Cardiac septum (tissue), 1 donor: Measurements from ENCODE around the gene NCKIPSD. TPM values are rescaled to one million over a fixed set of nuclear protein-coding genes. Genes with fewer than 3 reads are reported as not detected.

ENCODE experiments used
- DNase-seq: peaks from one replicate; pipeline ENCODE4 v3.0.0-alpha.2; 2020; ENCODE audit warnings: low spot score
- intact Hi-C: fragments of 100-400 bp; cut with DNase I; formaldehyde crosslinking; loops from one replicate; pipeline ENCODE4 v1.14.0; 2022
- total RNA-seq: library from RNA; stranded (reverse); fragmentation: NEBNext Ultra II Directional; extraction: Animal tissue kit (Norgen Biotek cat#: 25700); gene quantifications from one replicate; pipeline ENCODE4 v1.2.1, GENCODE V29; 2021
- donor health status: DM: no; HTN: no; CAD: no.

Gene NCKIPSD
- total RNA-seq, 1 donor from 2014 or later, result 22.5 TPM

GRCh38 chr3:48698891-48699290, 13.2 kb upstream of the NCKIPSD start:
- intact Hi-C loops, result no loop called here
- no peak for DNase-seq

- intact Hi-C loops, result no loop called here
- DNase-seq, result no peak
Measured at GRCh38 chr3:48697952-48698351, 12.2 kb upstream of the NCKIPSD start.

DNA sequence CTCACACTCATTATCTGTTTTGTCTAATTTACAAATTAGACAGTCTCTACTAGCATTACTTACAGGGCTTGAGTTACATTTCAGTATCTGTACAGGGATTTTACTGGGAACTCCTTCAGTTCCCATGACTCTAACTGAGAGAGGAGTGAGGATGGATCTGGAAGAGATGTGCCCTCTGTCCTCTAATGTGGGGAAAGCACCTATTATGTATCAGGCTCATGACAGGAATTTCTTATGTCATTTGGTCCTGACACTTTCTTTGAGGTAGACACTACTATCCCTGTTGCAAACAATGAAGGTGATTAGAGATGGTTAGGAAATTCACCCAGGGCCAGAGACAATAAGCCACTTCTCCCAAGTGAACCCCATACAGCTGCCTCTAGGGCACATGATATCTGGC, 10.9 kb upstream of the NCKIPSD start:
- intact Hi-C loops, result no loop called here
- no peak for DNase-seq

DNA sequence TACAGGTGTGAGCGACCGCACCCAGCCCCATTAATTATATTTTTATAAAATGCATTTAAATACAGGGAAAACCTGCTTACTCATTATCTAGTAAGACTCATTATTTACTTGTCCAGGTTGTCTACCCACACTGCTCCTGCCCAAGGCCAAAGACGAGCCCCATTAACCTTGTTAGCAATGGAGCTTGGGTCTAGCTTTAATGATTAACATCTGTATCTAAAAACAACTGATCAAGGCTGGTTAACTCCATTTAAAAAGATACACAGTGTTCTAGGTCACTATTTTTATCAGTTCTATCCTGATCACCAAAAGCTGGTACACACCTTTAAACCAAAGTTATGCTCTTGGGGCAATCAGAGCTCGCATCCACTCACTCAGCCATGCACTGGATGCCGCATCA, 10.4 kb upstream of the NCKIPSD start:
- intact Hi-C loops, result no loop called here
- DNase-seq, result no peak

DNA sequence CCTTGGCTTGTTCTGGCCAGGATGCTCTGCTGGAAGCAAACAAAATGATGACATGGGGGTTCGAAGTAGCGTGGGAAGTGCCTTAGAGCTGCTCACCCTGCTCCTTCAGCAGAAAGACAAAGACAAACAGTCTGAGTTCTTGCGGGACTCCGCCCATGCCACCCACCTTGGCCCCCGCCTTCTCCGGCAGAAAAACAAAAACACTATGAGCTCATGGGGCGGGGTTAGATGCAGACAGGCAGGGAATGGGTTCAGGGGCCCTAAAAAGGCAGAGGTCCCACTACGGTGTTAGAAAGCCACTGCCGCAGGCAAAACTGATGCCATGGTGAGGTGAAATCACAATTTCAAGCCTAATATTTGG, 9.7 kb upstream of the NCKIPSD start:
- no peak for DNase-seq
- intact Hi-C loops, result no loop called here

- intact Hi-C loops, result no loop called here
Measured at GRCh38 chr3:48694610-48695392, 9.1 kb upstream of the NCKIPSD start.

DNA sequence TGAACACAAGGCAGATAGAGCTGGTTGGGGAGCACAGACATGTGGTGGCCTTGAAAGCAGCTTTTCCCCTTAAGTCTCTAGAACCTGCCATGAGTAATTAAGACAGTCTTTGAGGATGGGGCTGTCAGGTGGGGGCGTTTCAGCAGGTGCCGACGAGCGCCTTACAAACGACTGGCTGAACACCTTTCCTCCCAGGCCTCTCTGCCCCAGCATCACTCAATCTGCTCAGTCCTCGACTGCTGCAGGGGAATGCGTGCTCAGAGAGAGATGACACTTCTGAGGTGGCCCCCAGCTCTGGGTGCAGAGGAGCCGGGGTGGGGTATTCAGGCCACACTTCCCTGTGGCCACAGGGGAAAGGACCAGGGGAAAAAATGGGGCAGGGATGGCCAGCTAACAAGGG, 8.1 kb upstream of the NCKIPSD start:
- no peak for DNase-seq
- intact Hi-C loops, result no loop called here

More at GRCh38 chr3:48694610-48695392, 9.1 kb upstream of the NCKIPSD start:
- peak; percentile 83 for DNase-seq

DNA sequence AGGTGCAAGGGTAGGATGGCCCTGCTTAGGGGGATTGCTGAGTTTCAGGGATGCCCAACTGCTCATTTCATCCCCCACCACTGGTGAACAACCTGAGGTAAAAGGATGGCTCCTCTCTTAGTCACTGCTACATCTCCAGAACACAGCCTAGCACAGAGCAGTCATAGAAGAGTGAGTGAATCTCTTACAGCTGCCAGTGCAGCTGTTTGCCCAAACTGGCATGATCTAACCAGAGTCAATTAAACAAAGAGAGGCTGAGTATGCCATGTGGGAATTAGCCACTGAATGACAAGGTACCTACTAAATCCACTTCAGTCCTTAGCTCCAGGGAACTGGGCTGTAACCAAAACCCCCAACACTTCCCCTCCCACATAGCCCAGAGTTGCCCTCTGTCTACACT, 6.8 kb upstream of the NCKIPSD start:
- intact Hi-C loops, result no loop called here
- DNase-seq, result no peak

DNA sequence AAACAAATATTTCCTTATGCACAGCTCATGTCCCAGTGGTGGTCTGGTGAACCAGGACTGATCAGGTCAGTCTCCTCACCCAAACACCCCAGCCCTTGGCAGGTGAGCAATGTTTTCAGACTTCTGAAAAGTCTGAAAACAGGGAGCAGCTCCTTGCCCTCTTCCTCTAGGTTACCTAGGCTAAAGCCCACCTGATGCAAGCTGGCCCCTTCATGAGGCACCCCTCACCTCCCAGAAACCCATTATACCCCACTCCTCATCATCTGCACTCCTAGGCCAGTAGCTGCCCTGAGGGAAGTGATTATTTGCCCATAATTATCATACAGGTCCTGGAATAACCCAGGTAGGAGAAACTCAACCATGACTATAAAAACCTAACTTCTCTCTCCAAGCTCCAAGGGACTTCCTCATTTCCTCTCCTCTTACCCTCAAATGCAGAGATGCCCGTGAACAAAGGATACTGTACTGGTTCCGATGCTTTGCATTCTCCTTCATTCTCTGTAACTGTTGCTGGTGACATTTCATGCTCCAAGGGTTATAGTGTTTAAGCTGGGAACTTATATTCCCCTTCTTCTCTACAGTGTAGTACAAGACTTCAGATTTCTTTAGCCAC, 5.2 kb upstream of the NCKIPSD start:
- no peak for DNase-seq
- intact Hi-C loops, result no loop called here

DNA sequence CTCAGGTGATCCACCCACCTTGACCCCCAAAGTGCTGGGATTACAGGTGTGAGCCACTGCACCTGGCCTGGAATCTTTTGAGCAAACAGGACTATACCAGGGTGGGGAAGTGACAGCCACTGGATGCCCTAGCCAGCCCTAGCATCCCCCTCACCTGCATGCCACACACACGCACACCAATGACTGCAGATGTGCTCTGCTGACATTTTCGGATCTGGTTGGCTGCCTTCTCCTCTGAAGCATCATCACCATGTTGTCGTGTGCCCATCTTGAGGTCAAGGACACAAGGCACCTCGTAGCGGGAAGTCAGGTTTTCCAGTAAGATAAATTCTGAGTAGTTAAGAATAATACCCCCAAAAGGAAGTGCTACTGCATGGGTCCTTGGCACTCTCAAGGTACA, 3.7 kb upstream of the NCKIPSD start:
- intact Hi-C loops, result loop anchor here (5.0 kb wide), 1 partner anchor 158 kb away; the partner anchor contains the start of gene PRKAR2A
- DNase-seq, result no peak

DNA sequence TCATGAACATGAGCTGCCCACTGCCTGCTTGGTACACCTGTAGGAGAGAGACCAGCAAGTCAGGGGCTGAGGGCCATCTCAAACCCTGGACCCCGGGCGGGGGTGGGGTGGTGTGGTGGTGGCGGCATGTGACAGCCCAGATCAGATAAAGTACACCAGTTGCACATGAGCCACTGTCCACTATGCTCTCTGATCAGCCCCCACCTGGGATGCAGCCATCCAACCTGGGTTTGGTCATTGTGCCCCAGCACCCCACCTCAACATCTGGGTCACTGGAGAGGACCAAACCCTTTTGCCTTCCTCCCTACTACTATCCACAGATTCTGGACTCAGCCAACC, 3.0 kb upstream of the NCKIPSD start:
- no peak for DNase-seq
- intact Hi-C loops, result loop anchor here (5.0 kb wide), 1 partner anchor 159 kb away; the partner anchor contains the start of gene PRKAR2A

DNA sequence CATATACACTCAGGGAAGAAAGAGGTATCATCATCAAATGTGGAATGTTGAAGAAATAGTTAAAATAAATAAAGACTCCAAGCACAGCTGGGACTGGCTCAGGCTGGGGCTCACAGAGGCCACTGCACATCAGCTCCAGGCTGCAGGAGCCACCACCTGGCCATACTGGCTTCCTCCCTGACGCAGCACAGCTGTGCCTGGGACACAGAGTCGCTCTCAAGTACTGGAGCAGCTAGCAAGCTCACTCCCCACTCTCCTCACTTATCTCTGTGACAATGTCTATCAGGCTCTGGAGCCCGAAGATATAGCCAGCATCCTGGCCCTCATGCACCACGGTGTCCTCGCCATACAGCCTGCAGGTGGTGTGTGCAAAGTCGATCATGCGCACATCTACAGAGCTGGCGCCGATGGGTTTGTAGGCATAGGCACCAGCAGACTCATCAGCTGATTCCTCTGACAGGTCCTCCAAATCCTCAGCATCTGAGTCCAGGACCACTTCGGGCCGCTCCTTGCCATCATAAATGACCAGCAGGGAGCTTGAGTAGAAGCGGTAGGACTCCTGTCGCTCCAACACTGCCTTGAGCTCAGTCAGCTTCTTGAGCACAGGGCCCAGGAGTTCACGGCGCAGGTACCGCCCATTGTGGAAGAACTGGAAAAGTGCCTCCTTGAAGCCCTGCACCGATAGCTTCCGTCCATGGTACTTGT, 2.5 kb upstream of the NCKIPSD start:
- DNase-seq, result no peak
- intact Hi-C loops, result loop anchor here (5.0 kb wide), 1 partner anchor 159 kb away; the partner anchor contains the start of gene PRKAR2A

GRCh38 chr3:48687220-48687678, 1.5 kb upstream of the NCKIPSD start:
- intact Hi-C loops, result loop anchor here (5.0 kb wide), 1 partner anchor 160 kb away; the partner anchor contains the start of gene PRKAR2A

GRCh38 chr3:48686538-48687219, 964 bp upstream of the NCKIPSD start:
- no peak for DNase-seq
- intact Hi-C loops, result loop anchor here (5.0 kb wide), 1 partner anchor 161 kb away; the partner anchor contains the start of gene PRKAR2A

More at GRCh38 chr3:48687220-48687678, 1.5 kb upstream of the NCKIPSD start:
- DNase-seq, result no peak

DNA sequence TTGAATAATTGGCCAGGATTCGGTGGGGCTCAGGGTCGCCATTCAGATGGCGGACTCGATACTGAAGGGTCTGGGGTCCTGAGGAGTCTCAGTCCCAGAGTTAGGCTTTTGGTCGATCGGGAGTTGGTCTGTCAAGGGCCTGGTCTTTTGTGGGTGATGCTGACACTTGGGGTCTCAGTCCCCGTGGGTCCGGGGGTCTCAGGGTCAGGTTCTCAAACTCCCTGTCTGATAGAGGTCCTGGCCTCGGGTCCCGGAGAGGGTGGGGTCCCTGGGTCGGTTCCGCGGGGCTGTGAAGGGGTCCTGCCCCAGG, 467 bp downstream of the NCKIPSD start:
- no peak for DNase-seq

DNA sequence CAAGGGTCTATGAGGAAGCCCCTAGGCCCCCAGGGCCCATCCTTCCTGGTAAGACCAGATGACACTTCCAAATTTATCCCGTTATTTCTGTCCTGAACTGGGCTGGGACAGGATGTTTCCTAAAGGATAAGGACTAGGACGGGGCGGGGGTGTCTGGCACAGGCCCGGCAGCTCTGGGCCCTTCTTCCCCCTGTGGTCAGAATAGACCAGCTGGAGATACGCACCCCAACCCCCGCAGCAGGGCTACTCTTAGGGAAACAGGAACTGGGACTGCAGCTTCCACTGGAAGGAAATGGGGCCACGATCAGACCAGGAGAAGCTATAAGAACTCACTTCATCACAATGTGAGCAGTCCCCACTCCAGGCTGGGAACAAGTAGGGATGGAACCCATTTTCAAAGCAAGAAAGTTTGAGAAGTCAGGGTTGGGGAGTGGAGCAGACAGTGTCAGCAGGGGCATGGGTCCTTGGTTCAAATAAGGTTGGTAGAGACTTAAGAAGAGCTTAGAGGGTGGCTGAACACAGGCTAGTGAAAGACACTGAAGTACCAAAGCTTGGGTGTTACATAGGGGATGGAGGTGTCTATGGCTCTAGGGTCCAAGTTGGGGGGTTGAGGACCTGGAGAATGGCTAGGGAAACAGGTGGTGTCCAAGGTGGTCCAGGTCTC, 1.1 kb downstream of the NCKIPSD start:
- intact Hi-C loops, result loop anchor here (2.0 to 5.0 kb wide), 2 partner anchors 50 to 163 kb away; partner anchors contain the start of genes PRKAR2A and SLC26A6
- DNase-seq, result no peak

More for the DNA sequence above, 467 bp downstream of the NCKIPSD start:
- intact Hi-C loops, result loop anchor here (2.0 to 5.0 kb wide), 2 partner anchors 50 to 162 kb away; partner anchors contain the start of genes PRKAR2A and SLC26A6

DNA sequence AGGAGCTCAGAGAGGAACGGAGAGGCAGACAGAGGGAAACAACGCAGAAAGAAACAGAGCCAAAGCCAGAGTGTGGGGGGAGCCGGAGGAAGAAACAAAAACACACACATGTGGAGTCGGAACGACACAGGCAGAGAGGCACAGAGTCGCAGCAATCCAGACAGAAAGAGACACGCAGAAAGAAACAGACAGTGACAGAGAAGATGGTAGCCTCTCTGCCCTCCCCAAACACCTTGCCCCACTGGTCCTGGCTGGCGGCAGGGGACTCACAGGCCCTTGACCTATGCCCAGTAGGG, 1.7 kb downstream of the NCKIPSD start:
- intact Hi-C loops, result loop anchor here (2.0 kb wide), 1 partner anchor 49 kb away; the partner anchor contains the start of gene SLC26A6
- no peak for DNase-seq

DNA sequence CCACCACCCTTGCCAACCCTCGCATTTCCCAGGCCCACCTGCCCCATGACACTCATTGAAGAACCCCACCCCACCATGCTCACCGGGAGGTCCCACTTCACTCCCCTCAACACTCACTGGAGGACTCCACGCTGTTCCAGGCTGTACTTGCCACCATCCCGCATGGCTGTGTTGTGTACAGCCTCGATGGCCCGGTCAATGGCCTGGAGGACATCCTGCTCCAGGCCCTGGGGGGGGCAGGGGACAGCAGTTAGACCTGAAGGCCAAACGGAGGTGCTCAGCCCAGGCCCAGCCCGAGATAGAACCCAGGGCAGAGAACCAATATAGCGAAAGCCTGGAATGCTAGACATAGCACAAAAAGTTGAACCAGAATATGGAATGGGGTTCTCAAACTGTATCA, 2.9 kb downstream of the NCKIPSD start:
- intact Hi-C loops, result no loop called here
- no peak for DNase-seq

DNA sequence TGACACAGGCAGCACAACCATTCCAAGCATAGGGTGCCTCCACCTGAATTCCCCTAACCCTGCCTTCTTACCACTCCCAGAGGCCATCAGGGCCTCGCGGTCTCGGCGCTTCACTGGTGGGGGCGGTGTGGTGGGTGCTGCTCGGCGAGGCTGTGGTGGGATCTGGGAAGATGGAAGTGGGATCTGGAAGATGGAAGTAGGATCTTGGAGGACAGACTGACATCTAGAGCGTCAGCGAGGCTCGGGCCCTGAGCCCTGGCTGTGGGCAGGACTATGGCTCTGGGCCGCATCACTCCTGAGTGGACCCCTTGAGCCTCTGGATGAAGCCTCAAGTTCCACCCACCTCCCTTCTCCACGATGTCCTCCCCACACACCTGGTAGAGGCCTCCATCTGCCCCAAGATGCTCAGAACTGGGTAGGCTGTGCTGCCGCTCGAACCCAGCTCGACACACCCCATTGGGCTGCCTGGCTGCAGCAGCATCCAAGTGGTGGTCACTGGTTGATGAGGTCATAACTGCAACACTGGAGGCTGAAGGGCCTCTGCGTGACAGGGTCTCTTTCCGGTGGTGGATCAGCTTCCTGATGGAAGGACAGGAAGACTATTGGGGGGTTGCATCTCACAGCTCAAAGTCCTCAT, 3.6 kb downstream of the NCKIPSD start:
- no peak for DNase-seq
- intact Hi-C loops, result no loop called here
